NCI-H1694 treated with DMSO at 0.1 percent for 48 hours (cell line): ENCODE measurements around the gene ARCN1.
"Not testable (repeated sequence)": the region's sequence is repeated elsewhere in the genome, so short reads cannot be mapped to it uniquely, and the experiment has no call there.

Source experiments
- DNase-seq: peaks from one replicate; lab custom pipeline; 2025; lab: John Stamatoyannopoulos, UW

ARCN1 gene

GRCh38 chr11:118606157-118606843 lies 34.1 kb downstream of the ARCN1 start:
- no peak for DNase-seq

GRCh38 chr11:118606844-118607228 lies 34.6 kb downstream of the ARCN1 start:
- no peak for DNase-seq

- DNase-seq = no peak
Observed at GRCh38 chr11:118607401-118608359, 35.5 kb downstream of the ARCN1 start, which contains the start of gene PHLDB1. Gene PHLDB1, plus strand, starts transcription at chr11:118607615. Its CDS starts 6,222 bp downstream, at chr11:118613837.

- DNase-seq = no peak
Observed at GRCh38 chr11:118608360-118609227, 36.4 kb downstream of the ARCN1 start.

- DNase-seq = no peak
Observed at GRCh38 chr11:118609380-118610224, 37.4 kb downstream of the ARCN1 start.

GRCh38 chr11:118610225-118610772 lies 38.1 kb downstream of the ARCN1 start:
- no peak for DNase-seq

- no peak for DNase-seq
Observed at GRCh38 chr11:118610773-118611432, 38.7 kb downstream of the ARCN1 start.

- DNase-seq = not testable (repeated sequence)
Observed at GRCh38 chr11:118611433-118611795, 39.2 kb downstream of the ARCN1 start.

GRCh38 chr11:118612378-118612777 lies 40.2 kb downstream of the ARCN1 start:
- DNase-seq = no peak

GRCh38 chr11:118614511-118614910 lies 42.3 kb downstream of the ARCN1 start:
- DNase-seq = no peak

- no peak for DNase-seq
Observed at GRCh38 chr11:118615282-118615975, 43.2 kb downstream of the ARCN1 start.

GRCh38 chr11:118615976-118616371 lies 43.8 kb downstream of the ARCN1 start:
- no peak for DNase-seq

- DNase-seq = no peak
Observed at GRCh38 chr11:118618115-118618990, 46.1 kb downstream of the ARCN1 start.

GRCh38 chr11:118618991-118619375 lies 46.8 kb downstream of the ARCN1 start:
- DNase-seq = no peak

GRCh38 chr11:118619444-118620197 lies 47.4 kb downstream of the ARCN1 start:
- no peak for DNase-seq

- DNase-seq = no peak
Observed at GRCh38 chr11:118620529-118621070, 48.4 kb downstream of the ARCN1 start.

GRCh38 chr11:118621071-118621783 lies 49.0 kb downstream of the ARCN1 start:
- peak; percentile 22 for DNase-seq
